Middle frontal gyrus (tissue), 1 donor: ENCODE data around the gene DNAAF3.
A peak's percentile ranks its signal among the peaks of the same experiment; 100 is the strongest.
"Not testable (repeated sequence)": the region's sequence is repeated elsewhere in the genome, so short reads cannot be mapped to it uniquely, and the experiment has no call there.

Source experiments
- DNase-seq: peaks from one replicate; pipeline ENCODE4 v3.0.0-alpha.2; 2015; ENCODE audit warnings: low spot score; ENCODE audit errors: extremely low spot score

Gene DNAAF3

GRCh38 chr19:55166530-55167268 lies at the start of gene DNAAF3:
DNAAF3 (minus strand) TSS chr19:55166613; CDS start chr19:55166413, 200 bp downstream.
- peak; percentile 76 for DNase-seq

- DNase-seq, result no peak
These were observed 47.1 kb upstream of the DNAAF3 start for GRCh38 chr19:55213547-55213946.

- no peak for DNase-seq
These were observed 46.0 kb upstream of the DNAAF3 start for GRCh38 chr19:55212447-55212846.

GRCh38 chr19:55209693-55210472 lies 43.5 kb upstream of the DNAAF3 start:
- no peak for DNase-seq

- DNase-seq, result no peak
These were observed 42.7 kb upstream of the DNAAF3 start, which contains the start of gene PTPRH for GRCh38 chr19:55208880-55209692. PTPRH (minus strand) TSS chr19:55209501; CDS start chr19:55209433, 68 bp downstream.

- DNase-seq, result no peak
These were observed 40.5 kb upstream of the DNAAF3 start for GRCh38 chr19:55206664-55207500.

GRCh38 chr19:55202199-55202598 lies 35.8 kb upstream of the DNAAF3 start:
- not testable (repeated sequence) for DNase-seq

- DNase-seq, result no peak
These were observed 33.3 kb upstream of the DNAAF3 start for GRCh38 chr19:55199620-55200204.

- DNase-seq, result no peak
These were observed 32.2 kb upstream of the DNAAF3 start for GRCh38 chr19:55198651-55199050.

GRCh38 chr19:55197528-55197927 lies 31.1 kb upstream of the DNAAF3 start:
- DNase-seq, result no peak

- no peak for DNase-seq
These were observed 30.4 kb upstream of the DNAAF3 start for GRCh38 chr19:55196803-55197202.

GRCh38 chr19:55193481-55193880 lies 27.1 kb upstream of the DNAAF3 start:
- DNase-seq, result peak; percentile 67

- peak; percentile 56 for DNase-seq
These were observed 23.0 kb upstream of the DNAAF3 start for GRCh38 chr19:55189403-55189835.

- DNase-seq, result no peak
These were observed 22.2 kb upstream of the DNAAF3 start for GRCh38 chr19:55188625-55189024.

GRCh38 chr19:55186080-55186479 lies 19.7 kb upstream of the DNAAF3 start:
- no peak for DNase-seq

- no peak for DNase-seq
These were observed 15.3 kb upstream of the DNAAF3 start for GRCh38 chr19:55181740-55182139.

- no peak for DNase-seq
These were observed 13.4 kb upstream of the DNAAF3 start, which contains the start of gene SYT5 for GRCh38 chr19:55179606-55180484. SYT5 (minus strand) TSS chr19:55180289; CDS start chr19:55179041, 1,248 bp downstream.

- peak; percentile 40 for DNase-seq
These were observed 12.6 kb upstream of the DNAAF3 start for GRCh38 chr19:55178781-55179599.
